Medulla oblongata (tissue), 1 donor: Measurements from ENCODE around the gene FAM163B.

Experiments used
- DNase-seq: peaks from one replicate; pipeline ENCODE4 v3.0.0-alpha.2; 2015; ENCODE audit errors: extremely low spot score

The FAM163B gene

DNA sequence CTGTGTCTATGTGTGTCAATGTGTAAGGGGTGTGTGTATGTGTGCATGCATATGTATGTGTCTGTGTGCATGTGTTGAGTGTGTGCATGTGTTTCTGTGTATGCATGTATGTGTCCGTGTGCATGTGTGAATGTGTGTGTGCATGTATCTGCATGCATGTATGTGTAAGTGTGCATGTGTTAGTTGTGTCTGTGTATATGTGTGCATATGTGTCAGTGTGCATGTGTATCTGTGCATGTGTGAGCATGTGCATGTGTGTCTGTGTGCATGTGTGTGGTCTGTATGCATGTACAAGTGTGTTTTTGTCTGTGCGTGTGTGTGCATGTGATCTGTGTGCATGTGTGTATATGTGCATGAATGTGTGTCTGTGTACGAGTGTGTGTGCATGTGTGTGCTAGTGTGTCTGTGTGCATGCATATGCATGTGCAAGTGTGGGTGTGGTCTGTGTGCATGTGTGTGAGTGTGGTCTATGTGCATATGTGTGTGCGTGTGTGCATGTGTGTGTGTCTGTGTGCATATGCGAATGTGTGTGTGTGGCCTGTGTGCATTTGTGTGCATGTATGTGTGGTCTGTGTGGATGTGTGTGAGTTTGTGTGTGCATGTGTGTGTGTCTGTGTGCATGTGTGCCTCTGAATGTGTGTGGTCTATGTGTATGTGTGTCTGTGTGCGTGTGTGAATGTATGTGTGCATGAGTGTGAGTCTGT is 9.6 kb downstream of the FAM163B start:
- no peak for DNase-seq

GRCh38 chr9:133598978-133599377 is 10.2 kb downstream of the FAM163B start:
- DNase-seq: no peak

GRCh38 chr9:133597316-133597957 is 11.8 kb downstream of the FAM163B start:
- no peak for DNase-seq

- DNase-seq: no peak
Measured at GRCh38 chr9:133595910-133596309, 13.3 kb downstream of the FAM163B start.

DNA sequence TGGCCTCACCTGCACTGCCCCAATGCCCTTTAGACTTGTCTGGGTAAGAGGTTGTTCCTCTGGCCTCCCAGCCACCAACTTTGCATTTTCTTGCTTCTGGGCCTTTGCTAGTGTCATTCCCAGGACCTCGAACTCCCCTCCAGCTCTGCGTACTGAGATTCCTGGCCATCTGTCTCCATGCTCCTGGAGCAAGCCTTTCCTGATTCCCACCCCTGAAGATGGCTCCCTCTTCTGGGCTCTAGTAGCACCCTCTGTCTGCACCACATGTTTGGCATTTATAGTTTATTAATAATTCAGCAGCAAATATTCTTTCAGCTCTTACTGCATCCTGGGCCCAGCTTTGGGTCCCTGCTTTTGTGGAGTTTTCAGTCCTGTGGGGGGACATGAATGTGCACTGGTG is 14.9 kb downstream of the FAM163B start:
- DNase-seq: no peak

DNA sequence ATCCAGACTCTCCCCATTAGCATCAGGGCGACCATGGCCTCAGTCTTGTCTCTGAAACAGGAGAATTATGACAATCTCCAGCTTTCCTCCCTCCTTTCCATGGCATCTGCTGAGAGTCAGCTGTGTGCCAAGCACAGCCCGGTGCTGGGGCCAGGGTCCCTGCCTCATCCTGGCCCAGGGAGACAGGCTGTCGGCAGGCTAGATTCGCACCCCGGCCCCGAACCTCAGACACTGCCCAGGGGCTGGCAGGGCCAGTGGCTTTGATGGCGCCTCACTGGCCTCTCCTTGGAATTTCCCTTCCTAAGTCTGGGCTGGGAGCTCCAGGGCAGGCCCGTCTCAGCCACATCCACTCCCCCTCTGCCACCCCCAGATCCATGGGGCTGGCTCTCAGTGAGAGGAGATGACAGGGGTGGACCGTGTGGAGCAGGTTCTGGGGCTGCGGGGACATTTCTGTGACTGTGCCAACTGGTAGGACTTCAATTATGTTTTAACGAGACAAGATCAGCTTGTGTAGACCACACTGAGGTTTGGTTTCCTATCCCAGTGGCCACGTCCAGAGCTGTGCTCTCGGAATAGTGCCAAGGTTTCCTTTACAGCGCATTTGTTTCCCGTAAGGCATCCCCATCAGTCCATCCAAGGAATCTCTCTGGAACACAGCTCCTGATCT is 15.5 kb downstream of the FAM163B start:
- no peak for DNase-seq

DNA sequence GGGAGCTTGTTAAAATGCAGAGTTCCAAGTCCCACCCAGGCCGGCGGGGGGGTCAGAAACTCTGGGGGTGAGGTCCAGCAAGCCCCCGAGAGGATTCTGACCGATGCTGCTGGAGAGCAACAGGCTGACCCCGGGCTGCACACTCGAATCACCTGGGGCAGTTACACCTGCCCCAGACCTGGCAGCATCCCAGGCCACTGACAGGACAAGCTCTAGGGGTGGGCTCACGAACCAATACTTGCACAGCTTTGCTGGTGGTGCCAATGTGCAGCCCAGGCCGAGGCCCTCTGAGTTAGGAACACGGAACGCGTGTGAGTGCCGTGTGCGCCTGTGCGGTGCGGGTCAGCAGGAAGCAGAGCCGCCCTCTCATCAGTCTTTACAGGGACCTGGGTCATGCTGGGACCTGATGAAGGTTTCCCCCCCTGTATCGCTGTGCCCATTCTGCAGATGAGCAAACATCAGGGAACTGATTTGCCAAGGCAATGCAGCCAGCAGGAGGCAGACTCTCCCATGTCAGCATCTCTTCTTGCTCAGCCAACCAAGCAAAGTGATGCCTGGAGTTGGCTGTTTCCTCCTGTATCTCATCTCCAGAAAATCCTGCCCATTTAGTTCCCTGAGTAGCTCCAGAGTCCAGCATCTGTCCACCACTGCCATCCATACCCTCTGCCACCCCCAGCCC is 16.3 kb downstream of the FAM163B start:
- no peak for DNase-seq

DNA sequence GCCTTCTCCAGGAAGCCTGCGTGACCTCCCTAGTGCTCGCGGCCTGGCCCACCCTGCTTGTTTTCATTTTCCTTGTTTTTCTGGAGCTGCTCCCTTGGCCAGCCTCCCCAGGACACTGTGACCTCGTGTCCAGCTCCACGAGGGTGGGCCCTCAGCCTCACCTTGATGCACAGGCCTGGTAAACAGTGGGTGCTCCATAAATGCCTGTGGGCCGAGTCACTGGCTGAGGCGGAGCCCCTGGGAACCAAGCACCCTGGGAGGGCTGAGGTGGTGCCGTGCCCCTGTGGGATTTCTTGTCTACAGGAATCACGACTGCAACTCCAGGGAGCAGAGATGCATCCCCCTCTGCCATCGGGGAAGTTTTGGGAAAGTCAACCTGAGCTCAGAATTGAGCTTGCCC is 17.2 kb downstream of the FAM163B start:
- DNase-seq: no peak

DNA sequence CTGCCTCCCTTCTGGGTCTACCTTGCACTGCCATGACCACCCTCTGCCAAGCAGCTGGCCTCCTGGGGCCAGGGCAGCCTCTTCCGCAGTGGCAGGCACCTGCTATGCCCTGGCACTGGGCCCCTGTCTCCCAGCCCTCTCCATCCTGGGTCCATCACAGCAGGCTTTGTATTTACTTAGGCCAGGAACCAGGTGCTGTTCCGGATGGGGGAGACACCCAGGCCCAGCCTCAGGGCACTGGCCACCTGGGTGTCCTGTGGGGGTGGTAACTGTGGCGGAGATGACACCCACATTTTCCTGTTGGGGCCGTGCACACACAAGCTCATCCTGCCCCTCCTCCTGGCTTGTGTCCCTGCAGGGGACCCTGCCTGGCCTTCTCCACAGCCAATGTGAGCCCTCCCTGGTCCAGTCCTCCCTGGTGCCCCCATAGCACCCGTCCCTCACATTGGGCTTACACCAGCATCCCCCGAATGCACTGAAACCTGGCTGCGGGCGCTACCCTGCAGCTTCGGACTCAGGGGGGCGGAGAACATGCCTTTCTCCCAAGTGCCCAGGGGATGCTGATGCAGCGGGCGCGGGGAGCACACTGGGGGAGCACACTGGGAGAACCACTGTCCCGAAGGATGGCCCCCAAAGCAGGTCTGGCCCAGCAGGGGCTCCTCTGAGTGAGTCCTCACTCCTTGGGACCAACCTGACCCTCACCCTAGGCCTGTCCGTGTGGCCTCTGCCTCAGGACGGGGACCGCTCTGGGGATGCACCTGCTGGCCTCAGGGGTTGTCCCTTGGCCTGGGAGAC is 17.9 kb downstream of the FAM163B start:
- no peak for DNase-seq

GRCh38 chr9:133590231-133590855 is 18.8 kb downstream of the FAM163B start:
- DNase-seq: no peak

DNA sequence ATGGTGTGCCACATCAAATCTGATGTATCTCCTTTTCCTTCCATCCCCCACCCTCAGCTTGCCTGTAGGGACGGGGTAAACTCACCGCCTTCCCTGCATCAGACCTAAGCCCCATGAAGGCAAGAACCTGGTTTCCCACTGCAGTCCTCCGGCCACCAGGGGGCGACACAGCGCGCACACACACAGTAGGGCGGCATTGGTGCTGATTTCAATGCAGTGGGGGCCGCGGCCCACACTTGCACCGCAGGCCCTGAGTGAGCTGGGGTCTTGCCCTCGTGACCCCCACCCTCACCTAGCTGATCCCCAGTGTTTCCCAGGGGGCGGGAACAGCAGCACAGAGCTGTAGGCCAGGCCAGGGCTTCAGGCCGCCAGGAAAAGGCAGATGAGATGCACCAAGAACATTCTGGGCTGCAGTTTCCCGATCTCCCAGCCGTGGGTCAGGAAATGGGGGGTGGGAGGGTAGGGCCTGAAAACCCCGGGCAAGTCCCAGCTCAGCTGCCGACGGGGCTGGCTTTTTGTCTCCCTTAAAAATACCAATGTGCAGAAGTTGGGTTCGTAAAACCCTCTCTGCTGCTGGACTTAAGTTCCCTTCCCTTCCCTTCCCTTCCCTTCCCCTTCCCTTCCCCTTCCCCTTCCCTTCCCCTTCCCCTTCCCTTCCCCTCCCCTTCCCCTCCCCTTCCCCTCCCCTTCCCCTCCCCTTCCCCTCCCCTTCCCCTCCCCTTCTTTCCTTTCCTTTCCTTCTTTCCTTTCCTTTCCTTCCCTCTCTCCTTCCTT is 19.5 kb downstream of the FAM163B start:
- DNase-seq: no peak

DNA sequence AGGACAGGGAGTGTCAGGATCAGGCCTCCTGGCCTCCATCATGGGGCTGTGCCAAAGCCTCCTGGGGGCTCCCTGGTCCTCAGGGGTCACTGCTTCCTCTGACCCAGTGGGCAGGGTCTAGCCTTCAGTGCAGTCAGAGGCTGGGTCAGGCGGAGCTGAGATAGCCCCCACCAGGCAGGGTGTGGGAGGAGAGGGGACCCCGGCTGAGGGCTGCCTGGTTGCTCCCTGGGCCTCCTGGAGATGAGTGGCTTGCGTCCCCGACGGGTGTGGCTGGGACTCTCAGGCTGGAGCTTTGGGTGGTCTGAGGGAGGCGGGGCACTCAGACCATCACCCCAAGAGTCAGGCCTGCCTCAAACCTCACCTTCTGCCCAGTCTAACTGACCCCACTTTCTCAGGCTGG is 21.7 kb downstream of the FAM163B start:
- no peak for DNase-seq

- DNase-seq: no peak
Measured at GRCh38 chr9:133587051-133587450, 22.1 kb downstream of the FAM163B start.

DNA sequence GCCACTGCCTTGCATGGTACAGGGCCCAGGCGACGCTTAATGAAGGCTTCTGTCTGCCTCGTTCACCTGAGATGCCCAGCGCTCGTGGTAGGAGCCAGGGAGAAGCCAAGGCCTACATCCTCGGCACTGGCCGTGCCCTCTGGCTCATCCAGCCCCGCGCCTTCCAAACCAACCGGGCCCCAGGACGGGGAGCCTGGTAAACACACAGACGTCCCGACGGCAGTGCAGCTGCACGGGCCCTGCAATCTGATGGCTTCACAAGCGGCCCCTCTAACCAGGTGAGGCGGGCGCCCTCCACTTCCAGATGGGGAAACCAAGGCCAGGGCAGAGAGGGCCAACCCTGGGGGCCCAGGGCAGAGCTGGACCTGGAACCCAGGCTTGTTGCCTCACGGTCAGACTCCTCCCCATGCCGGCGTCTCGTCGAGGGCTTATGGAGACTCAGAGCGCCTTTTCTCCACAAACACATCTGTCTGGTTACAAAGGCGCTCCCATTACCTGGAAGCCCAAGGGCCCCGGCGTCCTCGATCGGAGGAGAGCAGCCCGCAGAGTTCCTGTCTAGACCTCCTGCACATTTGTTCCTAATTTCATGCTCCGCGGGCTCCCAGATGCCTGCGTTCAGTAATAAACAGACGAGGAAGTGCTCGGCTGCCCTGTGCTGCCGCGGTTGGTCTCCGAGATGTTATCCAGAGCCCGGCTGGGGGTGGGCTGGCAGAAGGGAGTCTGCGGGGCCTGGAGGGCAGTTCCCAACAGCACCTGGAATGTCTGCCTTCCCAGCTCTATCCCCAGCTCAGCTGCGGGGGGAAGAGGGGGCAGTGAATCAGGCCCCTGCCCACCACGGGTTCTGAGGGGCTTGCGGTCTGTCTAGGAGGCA is 23.5 kb downstream of the FAM163B start:
- DNase-seq: peak; percentile 16

- DNase-seq: peak; percentile 27
Measured at GRCh38 chr9:133584559-133585476, 24.4 kb downstream of the FAM163B start.

GRCh38 chr9:133584167-133584558 is 25.0 kb downstream of the FAM163B start:
- DNase-seq: no peak

- DNase-seq: no peak
Measured at GRCh38 chr9:133583586-133583985, 25.6 kb downstream of the FAM163B start.

DNA sequence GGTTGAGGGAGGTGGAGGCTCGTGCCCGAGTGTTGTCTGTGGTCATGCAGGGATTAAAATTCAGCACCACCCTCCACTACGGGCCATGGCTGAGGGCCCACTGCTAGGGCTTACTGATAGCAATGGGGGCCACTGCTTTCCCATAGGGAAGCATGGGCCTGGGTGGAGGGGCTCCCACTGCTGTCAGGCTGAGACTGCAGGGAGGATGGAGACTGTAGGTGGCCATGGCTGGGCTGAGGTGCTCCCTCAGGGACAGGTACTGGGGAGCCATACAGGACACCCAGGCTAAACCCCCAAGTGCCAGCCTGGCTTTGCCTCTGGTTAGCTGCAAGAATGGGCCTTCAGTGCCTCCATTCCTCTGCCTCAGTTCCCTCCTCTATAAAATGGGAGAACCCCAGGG is 26.1 kb downstream of the FAM163B start:
- no peak for DNase-seq
